C4-2B (cell line): ENCODE measurements around the gene WSB2.

ENCODE experiments used
- ZFX ChIP-seq: fragments of 450-650 bp; IDR thresholded peaks from 2 replicates; pipeline ENCODE4 v1.6.1; 2017
- TF ChIP-seq, protein P1 (sequence below): fragments of 450-650 bp; conservative IDR thresholded peaks from 2 replicates; pipeline ENCODE4 v1.5.1; 2017; ENCODE audit warnings: mild to moderate bottlenecking

DNA sequence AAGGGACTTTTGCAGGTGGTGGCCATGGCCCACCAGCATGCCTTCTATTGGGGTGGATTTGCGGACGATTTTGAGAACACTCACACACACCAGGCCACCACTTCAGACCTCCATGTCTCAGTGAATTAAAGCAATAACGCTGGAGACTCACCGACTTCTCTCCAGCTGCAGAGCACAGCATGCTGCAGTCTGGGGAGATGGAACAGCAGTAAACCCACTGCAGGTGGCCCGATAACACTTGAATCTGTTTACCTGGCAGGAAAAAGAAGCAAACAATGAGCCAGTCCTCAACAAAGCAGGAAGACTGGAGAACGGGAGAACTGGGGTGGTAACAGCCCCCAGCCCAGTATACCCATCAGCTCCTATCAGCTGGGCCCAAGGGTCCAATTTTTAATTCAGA, 22.8 kb downstream of the WSB2 start:
- TF ChIP-seq ZFX: no peak
- TF ChIP-seq, protein P1, sequence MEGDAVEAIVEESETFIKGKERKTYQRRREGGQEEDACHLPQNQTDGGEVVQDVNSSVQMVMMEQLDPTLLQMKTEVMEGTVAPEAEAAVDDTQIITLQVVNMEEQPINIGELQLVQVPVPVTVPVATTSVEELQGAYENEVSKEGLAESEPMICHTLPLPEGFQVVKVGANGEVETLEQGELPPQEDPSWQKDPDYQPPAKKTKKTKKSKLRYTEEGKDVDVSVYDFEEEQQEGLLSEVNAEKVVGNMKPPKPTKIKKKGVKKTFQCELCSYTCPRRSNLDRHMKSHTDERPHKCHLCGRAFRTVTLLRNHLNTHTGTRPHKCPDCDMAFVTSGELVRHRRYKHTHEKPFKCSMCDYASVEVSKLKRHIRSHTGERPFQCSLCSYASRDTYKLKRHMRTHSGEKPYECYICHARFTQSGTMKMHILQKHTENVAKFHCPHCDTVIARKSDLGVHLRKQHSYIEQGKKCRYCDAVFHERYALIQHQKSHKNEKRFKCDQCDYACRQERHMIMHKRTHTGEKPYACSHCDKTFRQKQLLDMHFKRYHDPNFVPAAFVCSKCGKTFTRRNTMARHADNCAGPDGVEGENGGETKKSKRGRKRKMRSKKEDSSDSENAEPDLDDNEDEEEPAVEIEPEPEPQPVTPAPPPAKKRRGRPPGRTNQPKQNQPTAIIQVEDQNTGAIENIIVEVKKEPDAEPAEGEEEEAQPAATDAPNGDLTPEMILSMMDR: no peak
